GM15510 (cell line): Measurements from ENCODE around the gene CHCHD1.

ENCODE experiments used
- POLR2A ChIP-seq: IDR thresholded peaks from 3 replicates; pipeline ENCODE4 v1.6.1; 2011; ENCODE audit warnings: borderline replicate concordance; ENCODE audit not compliant: insufficient read length; ENCODE audit errors: extremely low read depth

The CHCHD1 gene

GRCh38 chr10:73762915-73763314, 18.9 kb upstream of the CHCHD1 start:
- TF ChIP-seq POLR2A = no peak

GRCh38 chr10:73763343-73763742, 18.5 kb upstream of the CHCHD1 start:
- TF ChIP-seq POLR2A = no peak

GRCh38 chr10:73765066-73765465, 16.8 kb upstream of the CHCHD1 start:
- no peak for TF ChIP-seq POLR2A

- TF ChIP-seq POLR2A = no peak
These were observed 13.0 kb upstream of the CHCHD1 start for GRCh38 chr10:73768881-73769280.

GRCh38 chr10:73769396-73769795, 12.5 kb upstream of the CHCHD1 start:
- TF ChIP-seq POLR2A = no peak

- TF ChIP-seq POLR2A = no peak
These were observed 10.0 kb upstream of the CHCHD1 start for GRCh38 chr10:73771722-73772280.

- TF ChIP-seq POLR2A = peak; percentile 64
These were observed 9.3 kb upstream of the CHCHD1 start for GRCh38 chr10:73772281-73773151.

- no peak for TF ChIP-seq POLR2A
These were observed 8.5 kb upstream of the CHCHD1 start for GRCh38 chr10:73773152-73773879.

GRCh38 chr10:73774637-73775036, 7.2 kb upstream of the CHCHD1 start:
- TF ChIP-seq POLR2A = no peak

- TF ChIP-seq POLR2A = no peak
These were observed 2.8 kb upstream of the CHCHD1 start for GRCh38 chr10:73779018-73779417.

GRCh38 chr10:73779539-73780197, 2.2 kb upstream of the CHCHD1 start:
- no peak for TF ChIP-seq POLR2A

- TF ChIP-seq POLR2A = no peak
These were observed 1.5 kb upstream of the CHCHD1 start for GRCh38 chr10:73780301-73780700.

- no peak for TF ChIP-seq POLR2A
These were observed 882 bp upstream of the CHCHD1 start for GRCh38 chr10:73780966-73781365.

- TF ChIP-seq POLR2A = no peak
These were observed 335 bp upstream of the CHCHD1 start for GRCh38 chr10:73781548-73781878.

GRCh38 chr10:73782749-73783085, 869 bp downstream of the CHCHD1 start:
- TF ChIP-seq POLR2A = no peak

- peak; percentile 52 for TF ChIP-seq POLR2A
These were observed 3.4 kb downstream of the CHCHD1 start, which contains the start of gene ZSWIM8 for GRCh38 chr10:73785211-73785720. Gene ZSWIM8, plus strand, starts transcription at chr10:73785606. Its CDS starts 273 bp downstream, at chr10:73785879.
